Activated CD4-positive, alpha-beta T cell treated with anti-CD3 and anti-CD28 coated beads, Interleukin-2, amount 50 U/mL, for 24 hours (primary cell): Measurements from ENCODE around the gene POTEH.
"Not testable (repeated sequence)": the region's sequence is repeated elsewhere in the genome, so short reads cannot be mapped to it uniquely, and the experiment has no call there.

Experiments
- DNase-seq, 2 donors: peaks; one replicate each; pipeline ENCODE4 v3.0.0-alpha.2; 2020; ENCODE audit warnings: low read depth in 1 of 2, low spot score in 1 of 2

POTEH gene

GRCh38 chr22:15734411-15734810 is 44.6 kb downstream of the POTEH start:
- DNase-seq: not testable (repeated sequence)

- DNase-seq: not testable (repeated sequence)
These were observed 48.5 kb downstream of the POTEH start for GRCh38 chr22:15738157-15738908.

- not testable (repeated sequence) for DNase-seq
These were observed 49.1 kb downstream of the POTEH start for GRCh38 chr22:15738909-15739391.

- not testable (repeated sequence) for DNase-seq
These were observed 58.0 kb downstream of the POTEH start for GRCh38 chr22:15747636-15748323.

GRCh38 chr22:15749181-15749970 is 59.5 kb downstream of the POTEH start:
- not testable (repeated sequence) for DNase-seq

- DNase-seq: not testable (repeated sequence)
These were observed 69.7 kb downstream of the POTEH start for GRCh38 chr22:15759443-15760097.

GRCh38 chr22:15760388-15761150 is 70.7 kb downstream of the POTEH start:
- not testable (repeated sequence) for DNase-seq

- DNase-seq: not testable (repeated sequence)
These were observed 71.4 kb downstream of the POTEH start for GRCh38 chr22:15761151-15761777.

- not testable (repeated sequence) for DNase-seq
These were observed 73.7 kb downstream of the POTEH start for GRCh38 chr22:15763559-15763958.
